SK-N-SH (cell line): ENCODE results near the gene POLR3E. TPM values are rescaled to one million over a fixed set of nuclear protein-coding genes. Genes with fewer than 3 reads are reported as not detected.
A peak's percentile ranks its signal among the peaks of the same experiment; 100 is the strongest.
"Not testable (repeated sequence)": the region's sequence is repeated elsewhere in the genome, so short reads cannot be mapped to it uniquely, and the experiment has no call there.

ENCODE experiments used
- CTCF ChIA-PET: fragments of 300-600, 350-600 bp; formaldehyde crosslinking; extraction: SDS; loops from one replicate; lab custom pipeline; 2021; lab: Yijun Ruan, JAX
- POLR2A ChIA-PET: fragments of 350-600 bp; sonication (Branson Sonifier 250); formaldehyde crosslinking; extraction: SDS; loops from one replicate; lab custom pipeline; 2020; ENCODE audit warnings: antibody characterized with exemption, inconsistent platforms; lab: Yijun Ruan, JAX
- DNase-seq: peaks from one replicate; pipeline ENCODE4 v3.0.0; 2012
- H2AFZ ChIP-seq: fragments of 200-600 bp; sonication (generic); 2 replicates; pipeline ENCODE4 v1.8.1; 2016; ENCODE audit warnings: antibody characterized with exemption, mild to moderate bottlenecking, low read depth
- H3F3A ChIP-seq: fragments of 200-600 bp; sonication (generic); replicated peaks from 2 replicates; pipeline ENCODE3; 2016; ENCODE audit warnings: antibody characterized with exemption, mild to moderate bottlenecking; ENCODE audit not compliant: insufficient read depth
- H3K27ac ChIP-seq, 2 experiments: fragments of 200-500 bp in 1 of 2; fragments of 200-600 bp in 1 of 2; sonication (Bioruptor generic) in 1 of 2; sonication (generic), shearing (Covaris generic) in 1 of 2; 2 replicates each; pipeline versions ENCODE4 v1.5.1 to v1.6.1; 2014 to 2016; ENCODE audit warnings: low read depth in 2 of 2, inconsistent platforms in 1 of 2, low read length in 1 of 2, mild to moderate bottlenecking in 1 of 2, mixed read lengths in 1 of 2
- H3K27me3 ChIP-seq: fragments of 200-600 bp; sonication (generic), shearing (Covaris generic); 2 replicates; pipeline ENCODE4 v1.6.1; 2016; ENCODE audit warnings: mixed run types; ENCODE audit not compliant: insufficient read depth
- H3K36me3 ChIP-seq, 2 experiments: fragments of 200-500 bp in 1 of 2; fragments of 200-600 bp in 1 of 2; sonication (Bioruptor generic) in 1 of 2; sonication (generic) in 1 of 2; replicated peaks in 1 of 2; 2 replicates each; pipeline versions ENCODE3 to v1.5.1; 2014 to 2016; ENCODE audit warnings: low read length in 1 of 2, mild to moderate bottlenecking in 1 of 2; ENCODE audit not compliant: insufficient read depth in 2 of 2, control insufficient read depth in 1 of 2
- H3K4me1 ChIP-seq, 2 experiments: fragments of 200-500 bp in 1 of 2; fragments of 200-600 bp in 1 of 2; sonication (Bioruptor generic) in 1 of 2; sonication (generic), shearing (Covaris generic) in 1 of 2; 2 replicates each; pipeline versions ENCODE4 v1.5.1 to v1.6.1; 2014 to 2016; ENCODE audit warnings: low read depth in 1 of 2, low read length in 1 of 2, mixed run types in 1 of 2; ENCODE audit not compliant: insufficient read depth in 2 of 2, control insufficient read depth in 1 of 2
- H3K4me2 ChIP-seq: fragments of 200-600 bp; sonication (generic), shearing (Covaris generic); 2 replicates; pipeline ENCODE4 v1.6.1; 2017; ENCODE audit warnings: mixed run types
- H3K4me3 ChIP-seq, 2 experiments: fragments of 200-500 bp in 1 of 2; fragments of 200-600 bp in 1 of 2; sonication (Bioruptor generic) in 1 of 2; sonication (generic), shearing (Covaris generic) in 1 of 2; 2 replicates each; pipeline versions ENCODE4 v1.5.1 to v1.8.1; 2014 to 2016; ENCODE audit warnings: low read depth in 2 of 2, inconsistent platforms in 1 of 2, low read length in 1 of 2, mild to moderate bottlenecking in 1 of 2, mixed read lengths in 1 of 2, moderate library complexity in 1 of 2
- H3K79me2 ChIP-seq: fragments of 200-600 bp; sonication (generic); 2 replicates; pipeline ENCODE4 v1.8.1; 2017; ENCODE audit warnings: mild to moderate bottlenecking; ENCODE audit not compliant: insufficient read depth
- H3K9ac ChIP-seq: fragments of 200-600 bp; sonication (generic); 2 replicates; pipeline ENCODE4 v1.6.1; 2017; ENCODE audit warnings: mixed run types
- H3K9me2 ChIP-seq: fragments of 200-600 bp; sonication (generic); 2 replicates; pipeline ENCODE4 v1.6.1; 2017; ENCODE audit warnings: mixed run types
- H3K9me3 ChIP-seq: fragments of 200-600 bp; sonication (generic); 2 replicates; pipeline ENCODE4 v1.6.1; 2017; ENCODE audit warnings: mixed run types, mild to moderate bottlenecking, moderate library complexity
- H4K20me1 ChIP-seq: fragments of 200-600 bp; sonication (generic); 2 replicates; pipeline ENCODE4 v1.6.1; 2017; ENCODE audit warnings: mild to moderate bottlenecking, mixed run types; ENCODE audit not compliant: insufficient read depth
- FOXJ3 ChIP-seq: sonication (generic); formaldehyde crosslinking; IDR thresholded peaks from 2 replicates; pipeline ENCODE4 v1.5.1; 2020; ENCODE audit warnings: mild to moderate bottlenecking, missing genetic modification reagents
- GABPA ChIP-seq: IDR thresholded peaks from 2 replicates; pipeline ENCODE4 v1.4.0; 2012; ENCODE audit warnings: low read depth, mild to moderate bottlenecking
- JUND ChIP-seq: IDR thresholded peaks from 2 replicates; pipeline ENCODE4 v1.4.0; 2012
- RXRA ChIP-seq: IDR thresholded peaks from 2 replicates; pipeline ENCODE4 v1.4.0; 2012; ENCODE audit warnings: low read depth, mild to moderate bottlenecking, borderline replicate concordance
- SMC3 ChIP-seq: IDR thresholded peaks from 2 replicates; pipeline ENCODE4 v1.6.1; 2012; ENCODE audit warnings: low read depth, low read length, improper control_type of control experiment
- TCF12 ChIP-seq: IDR thresholded peaks from 2 replicates; pipeline ENCODE4 v1.4.0; 2012
- WGBS: methylation state at CpG from one replicate; pipeline ENCODE4 v1.1.6; 2017; ENCODE audit warnings: low lambda C conversion rate; 5-methylcytosine and 5-hydroxymethylcytosine counted together
- polyA plus RNA-seq, 3 experiments: library from polyadenylated mRNA; depleted of rRNA; stranded (reverse); fragments of >200 nt; gene quantifications; 2 replicates each; pipeline ENCODE4 v1.2.3, GENCODE V29; 2012
- TF ChIP-seq, protein P1 (sequence below): IDR thresholded peaks from 2 replicates; pipeline ENCODE4 v1.6.1; 2012; ENCODE audit warnings: mild to moderate bottlenecking, low read depth, low read length, moderate library complexity

POLR3E gene
- polyA plus RNA-seq, 1 of the 3 experiments (the other 2 are of a cell fraction) = 59.6 TPM

DNA sequence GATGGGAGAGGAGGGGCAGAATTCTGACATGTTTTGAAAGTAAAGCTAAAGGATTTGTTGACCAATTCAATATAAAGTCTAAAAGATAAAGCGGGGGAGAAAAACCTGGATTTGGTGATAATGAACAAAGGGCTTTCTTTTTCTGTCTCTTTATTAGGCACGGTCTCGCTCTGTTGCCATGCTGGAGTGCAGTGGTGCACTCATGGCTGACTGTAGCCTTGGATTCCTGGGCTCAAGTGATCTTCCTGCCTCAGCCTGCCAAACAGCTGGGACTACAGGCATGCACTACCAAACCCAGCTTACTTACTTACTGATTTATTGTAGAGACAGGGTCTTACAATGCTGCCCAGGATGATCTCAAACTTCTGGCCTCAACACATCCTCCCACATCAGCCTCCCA lies 69.7 kb downstream of the POLR3E start:
- no peaks in the 10 kb centered on the region for H3K27me3 ChIP-seq
- POLR2A ChIA-PET = interaction anchor here (0.6 kb wide), 1 partner anchor 34 kb away, joined by 3 read pairs; no protein-coding TSS in a partner anchor
- CTCF ChIA-PET = no interaction called here
- no peak overlapping the region for H3K27ac ChIP-seq
- H3K4me1 ChIP-seq = peaks cover 2 to 27% of the 10 kb centered on the region in 2 experiments; a peak in 3 of 4 replicates
- no peak overlapping the region for H3K4me3 ChIP-seq
- no peak overlapping the region for H2AFZ ChIP-seq
- H3K9me2 ChIP-seq = no peaks in the 10 kb centered on the region
- no peak for TF ChIP-seq RXRA
- DNase-seq = no peak
- peaks cover 97% of the 10 kb centered on the region for H3K79me2 ChIP-seq
- peaks cover 23% of the 10 kb centered on the region for H3F3A ChIP-seq
- no peak overlapping the region for H3K4me2 ChIP-seq
- peaks cover 19 to 37% of the 10 kb centered on the region in 2 experiments for H3K36me3 ChIP-seq
- 96% methylated on average over 3 of the region's 3 CpGs for WGBS
- no peaks in the 10 kb centered on the region for H3K9me3 ChIP-seq
- H4K20me1 ChIP-seq = peaks cover 58% of the 10 kb centered on the region
- no peak overlapping the region for H3K9ac ChIP-seq

DNA sequence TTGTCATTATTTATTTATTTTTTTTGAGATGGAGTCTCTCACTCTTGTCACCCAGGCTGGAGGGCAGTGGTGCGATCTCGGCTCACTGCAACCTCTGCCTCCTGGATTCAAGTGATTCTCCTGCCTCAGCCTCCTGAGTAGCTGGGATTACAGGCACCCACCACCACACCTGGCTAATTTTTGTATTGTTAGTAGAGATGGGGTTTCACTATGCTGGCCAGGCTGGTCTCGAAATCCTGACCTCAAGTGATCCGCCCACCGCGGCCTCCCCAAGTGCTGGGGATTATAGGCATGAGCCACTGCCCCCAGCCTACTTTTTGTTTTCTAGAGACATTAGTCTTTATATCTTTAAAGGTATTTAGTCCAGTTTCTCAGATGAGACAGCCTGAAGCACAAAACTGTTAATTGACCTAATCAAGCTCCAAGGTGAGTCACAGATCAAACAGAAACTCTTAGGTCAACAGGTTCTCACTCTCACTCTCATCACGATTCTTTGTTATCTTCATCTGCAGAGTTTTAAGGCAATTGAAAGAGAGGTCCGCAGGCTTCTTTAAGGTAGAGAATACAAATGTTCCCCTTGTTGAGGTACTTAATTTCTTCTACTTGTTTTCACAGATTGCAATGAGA lies 71.1 kb downstream of the POLR3E start:
- H4K20me1 ChIP-seq = peaks cover 72% of the 10 kb centered on the region
- H3K4me3 ChIP-seq, POLR2A ChIA-PET, H3K9ac ChIP-seq, H2AFZ ChIP-seq, H3K9me2 ChIP-seq, H3K27me3 ChIP-seq, DNase-seq, H3K4me2 ChIP-seq, H3K9me3 ChIP-seq: not testable (repeated sequence)
- CTCF ChIA-PET = interaction anchor here (1.0 kb wide), 1 partner anchor 13 kb away, joined by 3 read pairs; no protein-coding TSS in a partner anchor
- WGBS = 94% methylated on average over 8 of the region's 8 CpGs
- H3K4me1 ChIP-seq = peaks cover 2 to 38% of the 10 kb centered on the region in 2 experiments
- peaks cover 97% of the 10 kb centered on the region for H3K79me2 ChIP-seq
- H3K27ac ChIP-seq = peak overlapping the region in 1 of 2 experiments; percentile 91; a peak in 1 of 4 replicates
- peaks cover 13 to 27% of the 10 kb centered on the region in 2 experiments for H3K36me3 ChIP-seq
- peaks cover 23% of the 10 kb centered on the region for H3F3A ChIP-seq

DNA sequence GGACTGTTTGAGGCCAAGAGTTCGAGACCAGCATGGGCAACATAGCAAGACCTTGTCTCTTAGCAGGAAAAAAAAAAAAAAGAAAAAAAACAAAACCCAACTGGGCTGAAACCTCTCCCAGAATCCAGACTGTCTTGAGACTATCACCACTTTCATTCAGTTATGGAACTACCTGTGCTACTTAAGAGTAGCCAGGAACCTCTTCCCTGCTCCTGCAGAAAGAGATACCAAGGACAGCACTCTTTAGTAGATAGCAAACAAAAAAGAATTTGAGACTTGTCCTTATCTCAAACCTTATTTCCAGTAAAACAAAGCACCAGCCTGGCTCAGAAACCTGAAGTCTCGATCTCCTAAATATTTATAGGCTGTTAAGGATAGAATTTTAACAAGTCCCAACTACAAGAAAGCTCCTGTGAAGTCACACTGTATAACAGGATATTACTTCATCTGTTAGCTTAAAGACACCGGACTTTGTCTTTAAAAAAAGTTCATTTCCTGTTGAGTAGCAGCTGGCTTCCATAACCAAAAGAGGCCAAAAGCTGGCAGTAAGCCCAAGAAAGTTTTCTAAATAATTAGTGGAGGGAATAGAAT lies 72.1 kb downstream of the POLR3E start:
- no peaks in the 10 kb centered on the region for H3K9me2 ChIP-seq
- H3K27me3 ChIP-seq = no peaks in the 10 kb centered on the region
- peak overlapping the region; percentile 55; the same call in 1 of the 2 replicates for H3K4me2 ChIP-seq
- H2AFZ ChIP-seq = no peak overlapping the region
- H3K9me3 ChIP-seq = no peaks in the 10 kb centered on the region
- no peak for DNase-seq
- POLR2A ChIA-PET = no interaction called here
- CTCF ChIA-PET = interaction anchor here (0.9 to 1.9 kb wide), 2 partner anchors 48 to 1212 kb away, joined by 3 to 7 read pairs; no protein-coding TSS in a partner anchor
- peaks cover 97% of the 10 kb centered on the region for H3K79me2 ChIP-seq
- H3K4me1 ChIP-seq = peaks cover 5 to 38% of the 10 kb centered on the region in 2 experiments
- WGBS = 62% methylated on average over 3 of the region's 3 CpGs
- H3K27ac ChIP-seq = peak overlapping the region in 1 of 2 experiments; percentile 91; a peak in 2 of 4 replicates
- TF ChIP-seq SMC3 = no peak
- TF ChIP-seq GABPA = peak; percentile 55
- TF ChIP-seq TCF12 = no peak
- TF ChIP-seq, protein P1, sequence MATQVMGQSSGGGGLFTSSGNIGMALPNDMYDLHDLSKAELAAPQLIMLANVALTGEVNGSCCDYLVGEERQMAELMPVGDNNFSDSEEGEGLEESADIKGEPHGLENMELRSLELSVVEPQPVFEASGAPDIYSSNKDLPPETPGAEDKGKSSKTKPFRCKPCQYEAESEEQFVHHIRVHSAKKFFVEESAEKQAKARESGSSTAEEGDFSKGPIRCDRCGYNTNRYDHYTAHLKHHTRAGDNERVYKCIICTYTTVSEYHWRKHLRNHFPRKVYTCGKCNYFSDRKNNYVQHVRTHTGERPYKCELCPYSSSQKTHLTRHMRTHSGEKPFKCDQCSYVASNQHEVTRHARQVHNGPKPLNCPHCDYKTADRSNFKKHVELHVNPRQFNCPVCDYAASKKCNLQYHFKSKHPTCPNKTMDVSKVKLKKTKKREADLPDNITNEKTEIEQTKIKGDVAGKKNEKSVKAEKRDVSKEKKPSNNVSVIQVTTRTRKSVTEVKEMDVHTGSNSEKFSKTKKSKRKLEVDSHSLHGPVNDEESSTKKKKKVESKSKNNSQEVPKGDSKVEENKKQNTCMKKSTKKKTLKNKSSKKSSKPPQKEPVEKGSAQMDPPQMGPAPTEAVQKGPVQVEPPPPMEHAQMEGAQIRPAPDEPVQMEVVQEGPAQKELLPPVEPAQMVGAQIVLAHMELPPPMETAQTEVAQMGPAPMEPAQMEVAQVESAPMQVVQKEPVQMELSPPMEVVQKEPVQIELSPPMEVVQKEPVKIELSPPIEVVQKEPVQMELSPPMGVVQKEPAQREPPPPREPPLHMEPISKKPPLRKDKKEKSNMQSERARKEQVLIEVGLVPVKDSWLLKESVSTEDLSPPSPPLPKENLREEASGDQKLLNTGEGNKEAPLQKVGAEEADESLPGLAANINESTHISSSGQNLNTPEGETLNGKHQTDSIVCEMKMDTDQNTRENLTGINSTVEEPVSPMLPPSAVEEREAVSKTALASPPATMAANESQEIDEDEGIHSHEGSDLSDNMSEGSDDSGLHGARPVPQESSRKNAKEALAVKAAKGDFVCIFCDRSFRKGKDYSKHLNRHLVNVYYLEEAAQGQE = peak; percentile 88
- TF ChIP-seq FOXJ3 = no peak
- TF ChIP-seq JUND = no peak
- H3K36me3 ChIP-seq = peaks cover 3 to 17% of the 10 kb centered on the region in 2 experiments
- H3F3A ChIP-seq = peaks cover 23% of the 10 kb centered on the region
- H4K20me1 ChIP-seq = peaks cover 72% of the 10 kb centered on the region
- peak overlapping the region; percentile 34; the same call in 1 of the 2 replicates for H3K9ac ChIP-seq
- H3K4me3 ChIP-seq = no peak overlapping the region
